HG03175 (cell line): ENCODE measurements around the gene BAG5.
"Not testable (repeated sequence)": the region's sequence is repeated elsewhere in the genome, so short reads cannot be mapped to it uniquely, and the experiment has no call there.

Experiments used
- ATAC-seq: cut with Tn5 transposase; IDR thresholded peaks from one replicate; pipeline ENCODE4 v1.9.1; 2021; ENCODE audit warnings: mild to moderate bottlenecking, moderate library complexity; ENCODE audit not compliant: unreplicated experiment

BAG5 gene

DNA sequence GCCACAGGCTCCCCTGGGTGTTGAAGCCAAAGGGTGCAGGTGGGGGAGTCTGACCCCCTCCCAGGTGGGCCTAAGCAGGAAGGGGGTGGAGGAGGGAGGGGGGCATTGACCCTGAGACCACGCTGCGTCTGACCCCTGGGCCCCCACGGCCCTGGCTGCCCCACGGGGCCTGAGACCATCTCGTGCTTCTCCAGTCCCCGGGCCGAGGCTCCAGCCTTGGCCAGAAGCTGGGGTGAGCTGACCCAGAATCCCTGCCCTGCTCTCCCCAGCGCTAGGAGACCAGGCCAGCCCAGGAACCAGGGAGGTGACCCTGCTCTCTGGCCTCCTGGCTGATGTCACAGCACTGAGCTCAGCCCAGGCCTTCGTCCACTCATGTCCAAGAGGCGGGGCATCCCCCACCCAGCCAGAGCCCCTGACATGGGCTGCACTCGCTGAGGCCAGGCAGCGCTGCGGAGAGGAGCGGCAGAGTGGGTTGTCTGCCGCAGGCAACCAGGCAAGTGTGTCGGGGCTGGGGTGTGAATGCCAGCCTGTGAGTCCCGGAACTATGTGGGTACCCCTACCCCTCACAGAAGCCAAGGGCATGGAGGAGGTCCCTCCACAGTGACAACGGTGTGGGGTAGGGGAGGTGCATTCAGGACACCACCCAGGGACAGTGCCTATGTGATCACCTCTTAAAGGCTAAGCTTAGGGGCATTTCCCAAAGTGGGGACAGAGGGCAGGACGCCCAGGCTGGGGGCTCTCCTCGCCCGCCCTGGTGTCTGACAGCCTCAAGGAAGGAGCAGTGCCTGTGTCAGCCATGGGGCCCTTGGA lies 27.2 kb downstream of the BAG5 start:
- no peak for ATAC-seq

GRCh38 chr14:103534576-103535061 lies 27.8 kb downstream of the BAG5 start:
- no peak for ATAC-seq

- no peak for ATAC-seq
Observed at GRCh38 chr14:103533999-103534575, 28.4 kb downstream of the BAG5 start.

GRCh38 chr14:103533137-103533998 lies 29.1 kb downstream of the BAG5 start:
- ATAC-seq = no peak

- no peak for ATAC-seq
Observed at GRCh38 chr14:103532216-103533136, 30.0 kb downstream of the BAG5 start.

DNA sequence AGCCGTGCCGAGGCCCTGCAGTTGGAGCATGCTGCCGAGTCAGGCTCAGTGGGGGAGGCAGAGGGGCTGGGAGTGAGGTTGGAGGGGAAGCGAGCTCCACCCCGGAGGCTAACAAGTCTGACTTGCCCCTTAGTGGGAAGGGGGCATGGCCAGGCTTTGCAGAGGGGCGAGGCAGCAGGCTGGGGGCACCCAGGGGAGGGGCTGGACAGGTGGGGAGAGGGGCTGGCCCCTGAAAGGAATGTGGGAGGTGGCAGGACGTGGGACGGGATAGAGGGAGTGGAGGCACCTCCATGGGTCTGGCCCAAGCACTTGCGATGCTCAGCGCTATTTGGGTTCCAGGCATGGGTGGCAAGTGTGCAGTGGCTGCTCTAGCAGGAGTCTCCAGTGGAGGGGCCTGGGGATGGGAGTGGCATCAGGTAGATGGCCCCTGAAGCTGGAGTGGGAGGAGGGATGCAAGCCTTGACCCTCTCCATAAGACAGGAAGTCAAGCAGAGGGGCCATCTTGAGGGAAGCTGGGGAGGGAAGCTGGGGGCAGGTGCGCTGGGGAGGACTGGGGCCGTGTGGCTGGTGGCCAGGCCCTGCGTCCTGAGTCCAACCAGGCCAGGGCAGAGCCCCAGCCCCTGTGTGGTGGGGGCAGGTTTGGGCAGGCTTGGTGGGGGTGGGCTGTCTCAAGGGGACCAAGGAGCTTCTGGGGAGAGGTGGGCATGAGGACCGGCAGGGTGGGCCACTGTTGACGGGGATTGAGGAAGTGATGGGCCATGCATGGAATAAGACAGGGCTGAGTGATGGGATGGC lies 30.8 kb downstream of the BAG5 start:
- no peak for ATAC-seq

GRCh38 chr14:103530831-103531230 lies 31.6 kb downstream of the BAG5 start:
- ATAC-seq = no peak

DNA sequence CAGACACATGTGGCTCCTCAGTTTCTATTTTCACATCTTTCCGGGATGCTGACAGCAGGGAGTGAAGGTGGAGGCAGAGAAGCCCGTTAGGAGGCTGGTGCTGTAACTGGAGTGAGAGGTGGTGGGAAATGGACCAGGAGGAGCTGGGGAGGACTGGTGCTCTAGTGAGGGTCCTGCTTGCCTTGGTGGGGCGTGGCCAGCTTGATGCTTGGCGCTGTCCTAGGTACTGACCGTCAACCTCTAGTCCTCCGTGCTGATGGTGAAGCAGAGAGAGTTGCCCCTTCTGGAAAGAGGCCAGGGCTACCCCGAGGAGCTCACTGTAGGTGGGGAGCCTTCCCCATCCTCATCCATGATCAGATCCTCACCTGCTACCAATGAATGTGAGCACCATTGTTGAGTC lies 32.1 kb downstream of the BAG5 start:
- no peak for ATAC-seq

DNA sequence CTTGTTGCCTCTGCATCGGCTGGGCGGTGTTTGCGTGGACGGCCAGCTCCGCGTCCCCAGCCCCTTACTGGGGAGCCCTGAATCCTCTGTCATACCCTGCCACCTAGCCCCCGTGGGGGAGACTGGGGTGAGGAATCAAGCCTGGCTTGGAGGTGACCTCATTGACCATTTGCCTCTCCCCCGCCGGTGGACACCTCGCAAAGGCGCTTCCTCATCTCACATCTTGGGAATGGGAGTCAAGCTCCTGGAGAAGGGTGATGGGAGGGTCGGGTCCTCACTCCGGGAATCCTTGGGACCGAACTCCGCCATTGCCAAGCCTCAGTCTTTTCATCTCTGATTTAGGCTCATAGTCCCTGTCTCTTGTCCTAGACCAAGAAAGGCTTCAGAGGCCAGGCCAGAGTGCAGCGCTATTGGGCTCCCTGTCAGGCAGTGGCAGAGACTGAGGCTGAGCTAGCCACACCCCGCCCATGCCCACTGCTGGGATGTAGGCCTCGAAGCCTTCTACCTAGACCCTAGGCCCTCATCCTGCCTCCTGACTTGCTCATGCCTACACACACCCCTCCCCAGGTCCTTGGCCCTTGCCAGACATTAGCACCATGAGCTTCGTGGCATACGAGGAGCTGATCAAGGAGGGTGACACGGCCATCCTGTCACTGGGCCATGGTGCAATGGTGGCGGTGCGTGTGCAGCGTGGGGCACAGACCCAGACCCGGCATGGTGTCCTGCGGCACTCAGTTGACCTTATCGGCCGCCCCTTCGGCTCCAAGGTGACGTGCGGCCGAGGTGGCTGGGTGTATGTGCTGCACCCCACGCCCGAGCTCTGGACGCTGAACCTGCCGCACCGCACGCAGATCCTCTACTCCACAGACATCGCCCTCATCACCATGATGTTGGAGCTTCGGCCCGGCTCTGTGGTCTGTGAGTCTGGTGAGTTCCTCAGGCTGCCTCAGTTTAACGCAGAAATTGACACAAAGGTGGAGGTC lies 32.8 kb downstream of the BAG5 start:
- peak; percentile 7 for ATAC-seq

DNA sequence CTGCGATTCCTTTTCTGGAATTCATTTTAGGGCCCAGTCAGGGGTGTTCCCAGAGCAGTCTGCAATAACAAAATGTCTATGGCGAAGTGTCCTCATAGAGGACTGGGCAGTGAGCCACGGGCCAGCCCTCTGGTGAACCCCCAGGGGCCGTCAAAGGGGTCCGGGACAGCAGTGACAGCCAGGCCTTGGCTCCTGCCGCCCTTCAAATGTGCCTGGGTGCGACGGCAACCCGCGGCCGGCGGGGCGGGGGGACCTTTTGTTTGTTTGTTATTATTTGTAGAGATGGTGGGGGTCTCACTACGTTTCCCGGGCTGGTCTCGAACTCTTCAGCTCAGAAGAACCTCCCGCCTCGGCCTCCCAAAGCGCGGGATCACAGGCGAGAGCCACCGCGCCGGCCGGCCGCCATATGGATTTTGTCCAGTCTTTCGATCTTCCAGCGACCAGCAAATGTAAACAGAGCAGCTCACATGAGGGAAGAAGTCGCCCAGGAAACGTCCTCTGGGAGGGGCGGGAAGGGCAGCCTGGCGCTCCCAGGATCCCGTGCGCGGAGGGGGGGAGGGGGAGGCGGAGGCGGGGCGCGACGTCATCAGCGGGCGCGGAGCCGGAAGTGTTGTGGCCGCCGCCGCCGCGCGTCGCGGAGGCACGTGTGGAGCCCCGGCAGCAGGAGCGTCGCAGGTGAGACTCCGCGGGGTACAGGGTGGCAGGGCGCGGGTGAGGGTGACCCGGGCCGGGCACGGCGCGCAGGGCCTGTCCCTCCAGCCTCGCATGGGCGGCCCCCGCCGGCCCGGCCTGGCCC lies 33.7 kb downstream of the BAG5 start, which contains the start of gene TRMT61A:
Gene TRMT61A (plus strand): TSS at position 610 of the 796 bp plus-strand sequence. CDS start 783 bp downstream, outside the sequence.
- ATAC-seq = peak; percentile 42

DNA sequence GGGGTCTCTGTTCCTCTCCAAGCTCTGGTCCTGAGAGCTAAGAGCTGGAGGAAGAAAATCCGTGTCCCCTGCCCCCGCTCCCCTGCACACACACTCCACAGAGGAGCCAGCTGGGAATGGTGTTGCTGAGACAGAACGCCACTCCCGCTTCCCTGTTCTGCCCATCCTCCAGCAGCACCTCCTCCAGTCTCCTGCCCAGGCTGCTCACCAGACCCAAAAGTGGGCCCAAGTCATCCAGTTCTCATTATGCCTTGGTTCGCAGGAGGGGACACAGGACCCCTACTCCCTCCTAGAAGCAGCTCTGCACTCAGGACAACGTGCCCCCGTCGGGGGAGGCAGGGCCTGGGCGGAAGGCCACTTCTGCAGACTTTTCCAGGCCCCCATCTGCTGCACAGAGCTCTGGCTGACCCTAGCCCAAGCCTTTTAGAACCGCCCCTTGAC lies 34.3 kb downstream of the BAG5 start:
- ATAC-seq = no peak

DNA sequence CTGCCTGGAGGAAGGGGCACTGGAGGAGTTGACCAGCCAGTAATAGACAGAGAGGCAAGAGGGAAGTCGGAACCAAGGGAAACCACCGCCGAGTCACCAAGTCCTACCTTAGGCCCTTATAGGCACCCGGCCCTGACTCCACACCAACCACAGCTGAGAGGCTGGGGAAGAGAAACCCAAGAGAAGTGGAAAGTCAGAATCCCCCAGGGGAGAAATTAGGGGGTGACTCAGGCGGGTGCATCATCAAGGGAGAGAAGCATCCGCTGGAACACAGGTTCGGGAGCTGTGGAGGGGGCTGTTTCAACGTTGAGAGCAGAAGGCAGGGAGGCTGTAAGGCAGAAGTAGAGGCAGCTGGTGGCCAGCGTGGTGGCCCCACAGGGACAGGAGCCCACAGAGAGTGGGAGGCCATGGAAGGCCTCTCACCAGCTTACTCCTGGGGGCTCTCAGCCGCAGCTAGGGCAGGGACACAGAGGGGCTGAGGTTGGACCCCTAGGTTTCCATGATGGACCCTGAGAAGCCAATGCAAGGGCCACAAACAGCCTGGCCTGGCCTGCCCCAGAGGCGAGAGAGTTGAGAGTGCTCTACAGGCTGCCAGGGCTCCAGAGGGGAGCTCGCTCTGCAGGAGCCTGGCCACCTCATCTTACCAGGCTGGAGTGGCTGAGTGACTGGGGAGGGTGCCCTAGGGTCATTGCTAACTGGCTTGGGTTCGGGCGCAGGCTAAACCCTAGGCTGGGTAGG lies 34.9 kb downstream of the BAG5 start:
- ATAC-seq = no peak

GRCh38 chr14:103526914-103527248 lies 35.6 kb downstream of the BAG5 start:
- ATAC-seq = no peak

DNA sequence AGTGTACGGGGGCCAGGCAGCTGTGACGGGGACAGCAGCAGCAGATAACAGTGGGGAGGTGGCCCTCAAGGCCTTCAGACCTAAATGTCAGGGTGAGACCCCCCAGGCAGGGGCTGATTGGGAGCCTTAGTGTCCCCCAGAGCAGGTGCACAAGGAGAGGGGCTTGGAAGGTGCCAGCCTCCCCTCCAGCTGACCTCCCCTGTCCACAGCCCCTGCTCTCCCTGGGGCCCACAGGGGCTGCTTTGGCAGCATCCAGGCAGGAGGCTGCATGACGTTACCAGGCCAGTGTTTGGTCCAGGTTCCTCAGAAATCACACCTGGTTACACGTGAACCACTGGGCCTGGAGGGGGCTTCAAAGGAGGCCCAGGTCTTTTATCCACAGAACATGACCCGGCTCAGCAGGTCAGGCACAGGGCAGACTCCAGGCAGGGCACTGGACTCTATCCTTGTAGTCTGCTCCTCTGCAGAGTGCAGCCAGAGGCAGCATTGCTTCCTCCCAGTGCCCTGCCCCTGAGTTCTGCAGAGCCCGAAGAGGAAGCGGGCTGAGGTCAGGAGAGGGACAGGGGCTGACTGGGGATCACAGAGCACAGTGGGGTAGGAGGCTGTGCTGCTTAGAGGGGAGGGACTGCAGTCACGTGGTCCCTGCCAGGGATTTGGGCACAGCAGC lies 36.1 kb downstream of the BAG5 start:
- ATAC-seq = no peak

- ATAC-seq = not testable (repeated sequence)
Observed at GRCh38 chr14:103525430-103526246, 36.8 kb downstream of the BAG5 start.
